Nephron (organoid): ENCODE data around the gene CLVS2.

Source experiments
- H3K27ac Mint-ChIP-seq, 3 experiments: 2 replicates each; pipeline ENCODE4 v1.8.0; 2020; ENCODE audit warnings: mixed read lengths in 3 of 3, mild to moderate bottlenecking in 2 of 3, moderate library complexity in 1 of 3
- H3K27me3 Mint-ChIP-seq: 2 replicates; pipeline ENCODE4 v1.8.0; 2021; ENCODE audit warnings: low read depth, mild to moderate bottlenecking, moderate library complexity, mixed read lengths
- H3K36me3 Mint-ChIP-seq: 2 replicates; pipeline ENCODE4 v1.8.0; 2020; ENCODE audit warnings: low read depth, mixed read lengths
- H3K4me1 Mint-ChIP-seq: 2 replicates; pipeline ENCODE4 v1.8.0; 2020; ENCODE audit warnings: mixed read lengths
- H3K4me3 Mint-ChIP-seq, 3 experiments: 2 replicates each; pipeline ENCODE4 v1.8.0; 2020; ENCODE audit warnings: mild to moderate bottlenecking in 3 of 3, mixed read lengths in 3 of 3, moderate library complexity in 2 of 3
- H3K9me3 Mint-ChIP-seq: 2 replicates; pipeline ENCODE4 v1.8.0; 2020; ENCODE audit warnings: mixed read lengths
- TF ChIP-seq, protein P1 (sequence below), 3 experiments: fragments of 200-600 bp; sonication (generic); IDR thresholded peaks; one replicate each; pipeline ENCODE4 v1.5.0; 2021; ENCODE audit warnings: antibody characterized with exemption in 3 of 3; ENCODE audit not compliant: unreplicated experiment in 3 of 3

Gene CLVS2, protein sequence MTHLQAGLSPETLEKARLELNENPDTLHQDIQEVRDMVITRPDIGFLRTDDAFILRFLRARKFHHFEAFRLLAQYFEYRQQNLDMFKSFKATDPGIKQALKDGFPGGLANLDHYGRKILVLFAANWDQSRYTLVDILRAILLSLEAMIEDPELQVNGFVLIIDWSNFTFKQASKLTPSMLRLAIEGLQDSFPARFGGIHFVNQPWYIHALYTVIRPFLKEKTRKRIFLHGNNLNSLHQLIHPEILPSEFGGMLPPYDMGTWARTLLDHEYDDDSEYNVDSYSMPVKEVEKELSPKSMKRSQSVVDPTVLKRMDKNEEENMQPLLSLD

DNA sequence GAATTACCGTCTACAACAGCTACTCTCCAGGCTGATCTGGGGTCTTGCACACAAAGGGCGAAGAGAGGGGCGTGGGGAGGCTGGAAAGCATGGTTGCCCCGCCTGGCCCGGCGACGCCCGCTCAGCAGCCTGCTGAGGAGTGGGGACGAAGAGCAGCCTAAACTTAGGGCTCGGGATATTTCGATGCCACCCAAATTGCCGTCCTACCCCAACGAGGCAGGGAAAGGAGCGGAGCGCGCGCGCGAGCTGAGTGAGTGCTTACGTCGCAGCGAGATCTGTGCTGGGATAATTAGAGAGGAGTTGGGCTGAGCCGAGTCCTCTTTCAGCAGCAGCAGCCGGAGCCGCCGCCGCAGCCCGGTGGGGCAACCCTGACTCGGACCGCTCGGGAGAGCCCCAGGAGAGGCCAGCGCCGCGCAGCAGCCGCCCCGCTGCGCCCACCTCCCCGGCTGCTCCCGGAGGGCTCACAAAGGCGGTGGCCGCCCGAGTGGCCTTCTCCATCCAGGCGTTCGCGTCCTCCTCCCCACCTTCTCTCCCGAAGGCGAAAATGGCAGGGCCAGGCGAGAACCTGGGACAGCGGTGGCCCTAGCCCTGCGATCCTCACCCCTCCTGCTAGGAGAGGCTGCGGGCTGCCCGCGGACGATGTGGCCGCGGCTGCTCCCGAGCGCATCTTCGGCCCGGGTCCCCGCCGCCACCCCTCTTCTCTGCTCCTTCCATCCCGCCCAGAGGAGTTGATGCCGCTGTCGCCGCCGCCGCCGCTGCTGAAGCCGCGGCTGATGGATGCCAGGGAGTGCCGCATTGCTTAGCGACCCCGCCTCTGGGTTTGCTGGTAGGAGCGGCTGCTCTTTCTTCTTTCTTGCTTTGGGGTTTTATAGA lies at the start of gene CLVS2:
Gene CLVS2 (plus strand): TSS at position 315 of the 873 bp plus-strand sequence. CDS start 1,543 bp downstream, outside the sequence.
- peaks cover 6% of the 10 kb centered on the region for H3K4me1 Mint-ChIP-seq
- no peaks in the 10 kb centered on the region for H3K36me3 Mint-ChIP-seq

DNA sequence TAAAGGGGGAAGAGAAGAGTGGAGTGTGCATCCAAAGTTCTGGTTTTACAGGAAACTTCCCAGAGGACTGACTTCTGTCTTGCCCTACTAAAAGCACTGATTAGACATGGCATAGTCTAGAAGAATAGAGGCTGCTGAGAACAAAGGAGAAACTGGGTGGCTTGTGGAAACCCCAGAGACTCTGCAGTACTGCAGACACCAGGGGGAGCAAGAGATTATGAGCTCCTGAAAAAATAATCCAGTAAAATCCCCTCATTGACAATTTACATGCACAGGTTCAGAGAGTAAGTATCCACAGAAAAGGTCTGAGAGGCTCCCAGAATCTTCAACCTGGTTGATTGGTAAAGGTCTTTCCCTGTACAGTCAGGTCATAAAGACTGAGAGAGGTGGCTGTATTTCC lies 48.7 kb upstream of the CLVS2 start:
- Mint-ChIP-seq H3K4me1 (no peaks in the 10 kb centered on the region), H3K27me3 (no peaks in the 10 kb centered on the region), H3K27ac (no peak overlapping the region), H3K4me3 (no peak overlapping the region), H3K36me3 (no peaks in the 10 kb centered on the region), H3K9me3 (peaks cover 7% of the 10 kb centered on the region)
- TF ChIP-seq, protein P1, sequence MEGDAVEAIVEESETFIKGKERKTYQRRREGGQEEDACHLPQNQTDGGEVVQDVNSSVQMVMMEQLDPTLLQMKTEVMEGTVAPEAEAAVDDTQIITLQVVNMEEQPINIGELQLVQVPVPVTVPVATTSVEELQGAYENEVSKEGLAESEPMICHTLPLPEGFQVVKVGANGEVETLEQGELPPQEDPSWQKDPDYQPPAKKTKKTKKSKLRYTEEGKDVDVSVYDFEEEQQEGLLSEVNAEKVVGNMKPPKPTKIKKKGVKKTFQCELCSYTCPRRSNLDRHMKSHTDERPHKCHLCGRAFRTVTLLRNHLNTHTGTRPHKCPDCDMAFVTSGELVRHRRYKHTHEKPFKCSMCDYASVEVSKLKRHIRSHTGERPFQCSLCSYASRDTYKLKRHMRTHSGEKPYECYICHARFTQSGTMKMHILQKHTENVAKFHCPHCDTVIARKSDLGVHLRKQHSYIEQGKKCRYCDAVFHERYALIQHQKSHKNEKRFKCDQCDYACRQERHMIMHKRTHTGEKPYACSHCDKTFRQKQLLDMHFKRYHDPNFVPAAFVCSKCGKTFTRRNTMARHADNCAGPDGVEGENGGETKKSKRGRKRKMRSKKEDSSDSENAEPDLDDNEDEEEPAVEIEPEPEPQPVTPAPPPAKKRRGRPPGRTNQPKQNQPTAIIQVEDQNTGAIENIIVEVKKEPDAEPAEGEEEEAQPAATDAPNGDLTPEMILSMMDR (IDR thresholded peaks at IDR 0.05; ENCODE audit: unreplicated experiment in 3 of 3) = peak; percentile 17 to 33 (median 32)

More for the DNA sequence above, at the start of gene CLVS2:
- Mint-ChIP-seq H3K4me3 (peak within 1 kb of the TSS; percentile 73 to 80 (median 76)), H3K27me3 (peaks cover 92% of the 10 kb centered on the region), H3K9me3 (no peaks in the 10 kb centered on the region), H3K27ac (no peak within 1 kb of the TSS)
- TF ChIP-seq, protein P1 (IDR thresholded peaks at IDR 0.05; ENCODE audit: unreplicated experiment in 3 of 3) = no peak

DNA sequence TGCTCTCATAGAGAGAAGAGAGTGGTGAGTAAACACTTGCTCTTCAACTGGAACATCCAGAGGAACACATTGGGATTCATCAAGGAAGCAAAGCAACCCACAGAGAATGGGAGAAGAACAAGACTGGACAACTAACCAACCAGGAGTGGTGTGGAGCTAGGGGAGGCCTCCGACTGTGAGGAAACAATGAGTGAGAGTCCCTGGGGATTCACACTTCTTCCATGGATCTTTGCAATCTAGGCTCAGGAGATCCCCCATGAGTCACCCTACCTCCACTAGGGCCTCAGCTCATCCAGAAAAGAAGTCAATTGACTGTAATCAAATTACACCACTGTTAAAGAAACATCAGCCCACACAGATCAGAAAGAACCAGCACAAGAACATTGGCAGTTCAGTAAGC lies 42.3 kb upstream of the CLVS2 start:
- no peaks in the 10 kb centered on the region for H3K4me1 Mint-ChIP-seq
- no peak overlapping the region for H3K4me3 Mint-ChIP-seq
- H3K36me3 Mint-ChIP-seq = no peaks in the 10 kb centered on the region
- peaks cover 24% of the 10 kb centered on the region for H3K9me3 Mint-ChIP-seq
- no peak overlapping the region for H3K27ac Mint-ChIP-seq
- H3K27me3 Mint-ChIP-seq = no peaks in the 10 kb centered on the region
- TF ChIP-seq, protein P1 (IDR thresholded peaks at IDR 0.05; ENCODE audit: unreplicated experiment in 3 of 3) = no peak

DNA sequence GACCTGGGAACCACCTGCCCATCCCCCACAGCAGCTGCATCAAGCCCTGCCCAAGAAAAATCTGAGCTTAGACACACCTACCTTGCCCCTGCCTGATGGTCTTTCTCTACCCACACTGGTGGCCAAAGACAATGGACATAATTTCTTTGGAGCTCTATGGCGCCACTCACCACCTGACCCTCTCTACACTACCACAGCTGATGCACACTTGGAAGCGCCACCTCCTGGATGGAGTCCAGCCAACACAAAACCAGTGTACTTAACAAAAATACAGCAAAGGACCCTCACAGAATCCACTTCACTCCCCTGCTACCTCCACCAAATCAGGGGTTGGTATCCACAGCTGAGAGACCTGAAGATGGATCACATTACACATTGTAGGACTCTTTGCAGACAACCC lies 39.7 kb upstream of the CLVS2 start:
- H3K9me3 Mint-ChIP-seq = peaks cover 35% of the 10 kb centered on the region
- H3K36me3 Mint-ChIP-seq = no peaks in the 10 kb centered on the region
- no peak overlapping the region for H3K27ac Mint-ChIP-seq
- H3K4me3 Mint-ChIP-seq = no peak overlapping the region
- TF ChIP-seq, protein P1 (IDR thresholded peaks at IDR 0.05; ENCODE audit: unreplicated experiment in 3 of 3) = no peak
- no peaks in the 10 kb centered on the region for H3K27me3 Mint-ChIP-seq
- no peaks in the 10 kb centered on the region for H3K4me1 Mint-ChIP-seq

DNA sequence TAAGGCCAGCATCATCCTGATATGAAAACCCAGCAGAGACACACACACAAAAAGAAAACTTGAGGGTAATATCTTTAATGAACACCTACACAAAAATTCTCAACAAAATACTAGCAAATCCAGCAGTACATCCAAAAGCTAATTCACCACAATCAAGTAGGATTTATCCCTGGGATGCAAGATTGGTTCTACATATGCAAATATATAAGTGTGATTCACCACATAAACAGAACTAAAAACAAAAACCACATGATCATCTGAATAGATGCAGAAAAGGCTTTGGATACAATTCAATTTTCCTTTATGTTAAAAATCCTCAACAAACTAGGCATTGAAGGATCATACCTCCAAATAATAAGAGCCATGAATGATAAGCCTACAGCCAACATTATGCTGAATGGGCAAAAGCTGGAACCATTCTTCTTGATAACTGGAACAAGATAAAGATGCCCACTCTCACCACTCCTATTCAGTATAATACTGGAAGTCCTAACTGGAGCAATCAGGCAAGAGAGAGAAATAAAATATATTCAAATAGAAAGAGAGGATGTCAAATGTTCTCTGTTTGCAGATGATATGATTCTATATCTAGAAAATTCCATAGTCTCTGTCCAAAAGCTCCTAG lies 33.9 kb upstream of the CLVS2 start:
- Mint-ChIP-seq H3K27me3 (no peaks in the 10 kb centered on the region), H3K4me3 (no peak overlapping the region), H3K36me3 (no peaks in the 10 kb centered on the region), H3K9me3 (peaks cover 23% of the 10 kb centered on the region), H3K4me1 (no peaks in the 10 kb centered on the region), H3K27ac (no peak overlapping the region)
- TF ChIP-seq, protein P1 (IDR thresholded peaks at IDR 0.05; ENCODE audit: unreplicated experiment in 3 of 3) = no peak
